H9 (cell line): ENCODE measurements around the gene C1orf21. TPM values are rescaled to one million over a fixed set of nuclear protein-coding genes. Genes with fewer than 3 reads are reported as not detected.

Source experiments
- DNase-seq: peaks from one replicate; pipeline ENCODE4 v3.0.0-alpha.2; 2017
- H2AFZ ChIP-seq: one replicate; pipeline ENCODE4 v1.6.1; 2013; ENCODE audit warnings: mild to moderate bottlenecking, low read length, control low read depth, moderate library complexity
- H2AK5ac ChIP-seq: 2 replicates; pipeline ENCODE4 v1.6.1; 2013; ENCODE audit warnings: low read length, control low read depth, mixed read lengths; ENCODE audit not compliant: insufficient read length
- H2BK120ac ChIP-seq: one replicate; pipeline ENCODE4 v1.6.1; 2013; ENCODE audit warnings: low read depth, mild to moderate bottlenecking, low read length, control low read depth, inconsistent platforms; ENCODE audit not compliant: poor library complexity, severe bottlenecking
- H2BK12ac ChIP-seq: 2 replicates; pipeline ENCODE4 v1.6.1; 2013; ENCODE audit warnings: low read length, control low read depth, mixed read lengths, low read depth; ENCODE audit not compliant: insufficient read length
- H2BK15ac ChIP-seq: 2 replicates; pipeline ENCODE4 v1.6.1; 2013; ENCODE audit warnings: low read depth, low read length, control low read depth
- H2BK20ac ChIP-seq: one replicate; pipeline ENCODE4 v1.6.1; 2013; ENCODE audit warnings: low read depth, mild to moderate bottlenecking, low read length, control low read depth, inconsistent platforms; ENCODE audit not compliant: poor library complexity, severe bottlenecking
- H2BK5ac ChIP-seq: 2 replicates; pipeline ENCODE4 v1.6.1; 2013; ENCODE audit warnings: low read length, control low read depth, mixed read lengths; ENCODE audit not compliant: insufficient read length
- H3K14ac ChIP-seq: 2 replicates; pipeline ENCODE4 v1.6.1; 2013; ENCODE audit warnings: low read length, control low read depth; ENCODE audit not compliant: insufficient read depth
- H3K18ac ChIP-seq: 2 replicates; pipeline ENCODE4 v1.6.1; 2013; ENCODE audit warnings: low read depth, mild to moderate bottlenecking, mixed read lengths, low read length, control low read depth; ENCODE audit not compliant: insufficient read length
- H3K23ac ChIP-seq: 2 replicates; pipeline ENCODE4 v1.6.1; 2013; ENCODE audit warnings: low read length, control low read depth, mixed read lengths, low read depth; ENCODE audit not compliant: insufficient read length
- H3K23me2 ChIP-seq: 2 replicates; pipeline ENCODE4 v1.6.1; 2013; ENCODE audit warnings: low read depth, mild to moderate bottlenecking, mixed read lengths, low read length, control low read depth; ENCODE audit not compliant: insufficient read length, poor library complexity, severe bottlenecking
- H3K27ac ChIP-seq: 2 replicates; pipeline ENCODE4 v1.5.1; 2013; ENCODE audit warnings: low read length, control low read depth, mixed read lengths, low read depth; ENCODE audit not compliant: insufficient read length
- H3K27me3 ChIP-seq: 2 replicates; pipeline ENCODE4 v1.6.1; 2013; ENCODE audit warnings: low read length, control low read depth, inconsistent platforms; ENCODE audit not compliant: insufficient read depth
- H3K4ac ChIP-seq: 2 replicates; pipeline ENCODE4 v1.6.1; 2013; ENCODE audit warnings: low read depth, mild to moderate bottlenecking, control low read depth, inconsistent platforms, low read length, moderate library complexity
- H3K4me1 ChIP-seq: 2 replicates; pipeline ENCODE4 v1.6.1; 2013; ENCODE audit warnings: low read length, control low read depth, inconsistent platforms; ENCODE audit not compliant: insufficient read depth
- H3K4me2 ChIP-seq: 2 replicates; pipeline ENCODE4 v1.6.1; 2013; ENCODE audit warnings: low read length, control low read depth, mixed read lengths; ENCODE audit not compliant: insufficient read length, insufficient read depth
- H3K56ac ChIP-seq: 2 replicates; pipeline ENCODE4 v1.6.1; 2013; ENCODE audit warnings: low read depth, mild to moderate bottlenecking, mixed read lengths, low read length, control low read depth; ENCODE audit not compliant: insufficient read length
- H3K79me1 ChIP-seq: 2 replicates; pipeline ENCODE4 v1.6.1; 2013; ENCODE audit warnings: low read depth, mild to moderate bottlenecking, moderate library complexity, low read length, control low read depth, inconsistent platforms; ENCODE audit not compliant: insufficient read depth, poor library complexity, severe bottlenecking
- H3K79me2 ChIP-seq: 2 replicates; pipeline ENCODE4 v1.6.1; 2013; ENCODE audit warnings: low read length, control low read depth, inconsistent platforms; ENCODE audit not compliant: insufficient read depth
- H3K9ac ChIP-seq: 2 replicates; pipeline ENCODE4 v1.6.1; 2013; ENCODE audit warnings: low read length, control low read depth, mixed read lengths; ENCODE audit not compliant: insufficient read length; ENCODE audit errors: extremely low read depth
- H3K9me3 ChIP-seq: one replicate; pipeline ENCODE4 v1.6.1; 2013; ENCODE audit warnings: low read depth, low read length, inconsistent platforms; ENCODE audit not compliant: control insufficient read depth
- H3T11ph ChIP-seq: one replicate; pipeline ENCODE4 v1.6.1; 2013; ENCODE audit warnings: mild to moderate bottlenecking, low read length, control low read depth, inconsistent platforms
- H4K20me1 ChIP-seq: one replicate; pipeline ENCODE4 v1.6.1; 2013; ENCODE audit not compliant: control insufficient read depth, insufficient read length, insufficient read depth
- H4K5ac ChIP-seq: 2 replicates; pipeline ENCODE4 v1.6.1; 2013; ENCODE audit warnings: low read depth, mild to moderate bottlenecking, mixed read lengths, low read length, control low read depth; ENCODE audit not compliant: insufficient read length
- H4K8ac ChIP-seq: replicated peaks from 2 replicates; pipeline ENCODE4 v1.6.1; 2013; ENCODE audit warnings: low read length, control low read depth, mixed read lengths, low read depth; ENCODE audit not compliant: insufficient read length
- H4K91ac ChIP-seq: 2 replicates; pipeline ENCODE4 v1.6.1; 2013; ENCODE audit warnings: low read depth, mild to moderate bottlenecking, moderate library complexity, mixed read lengths, low read length, control low read depth; ENCODE audit not compliant: insufficient read length
- H3K27ac Mint-ChIP-seq, 3 experiments: 2 replicates in 2 of 3; 3 replicates in 1 of 3; pipeline ENCODE4 v1.8.0; 2020 to 2021; ENCODE audit warnings: mixed read lengths in 3 of 3, mild to moderate bottlenecking in 1 of 3, moderate library complexity in 1 of 3
- H3K27me3 Mint-ChIP-seq: 2 replicates; pipeline ENCODE4 v1.8.0; 2021; ENCODE audit warnings: low read depth, mild to moderate bottlenecking, moderate library complexity, mixed read lengths
- H3K36me3 Mint-ChIP-seq, 3 experiments: 2 replicates in 2 of 3; 3 replicates in 1 of 3; pipeline ENCODE4 v1.8.0; 2020 to 2021; ENCODE audit warnings: low read depth in 3 of 3, mixed read lengths in 3 of 3; ENCODE audit not compliant: insufficient read depth in 1 of 3
- H3K4me1 Mint-ChIP-seq, 2 experiments: 2 replicates each; pipeline ENCODE4 v1.8.0; 2020; ENCODE audit warnings: mixed read lengths in 2 of 2
- H3K4me3 Mint-ChIP-seq, 2 experiments: 2 replicates in 1 of 2; 3 replicates in 1 of 2; pipeline ENCODE4 v1.8.0; 2020 to 2021; ENCODE audit warnings: mild to moderate bottlenecking in 2 of 2, mixed read lengths in 2 of 2, moderate library complexity in 1 of 2
- H3K9me3 Mint-ChIP-seq, 2 experiments: 2 replicates in 1 of 2; 3 replicates in 1 of 2; pipeline ENCODE4 v1.8.0; 2020; ENCODE audit warnings: mild to moderate bottlenecking in 2 of 2, mixed read lengths in 2 of 2, moderate library complexity in 1 of 2
- total RNA-seq: library from RNA; stranded (reverse); gene quantifications from 2 replicates; pipeline ENCODE4 v1.2.1, GENCODE V29; 2021
- TF ChIP-seq, protein P1 (sequence below): fragments of 200-600 bp; sonication (generic); conservative IDR thresholded peaks from 3 replicates; pipeline ENCODE4 v1.8.0; 2021; ENCODE audit warnings: antibody characterized with exemption, mild to moderate bottlenecking

The C1orf21 gene
- total RNA-seq, 1 experiment from 2014 or later, result 36.0 TPM

DNA sequence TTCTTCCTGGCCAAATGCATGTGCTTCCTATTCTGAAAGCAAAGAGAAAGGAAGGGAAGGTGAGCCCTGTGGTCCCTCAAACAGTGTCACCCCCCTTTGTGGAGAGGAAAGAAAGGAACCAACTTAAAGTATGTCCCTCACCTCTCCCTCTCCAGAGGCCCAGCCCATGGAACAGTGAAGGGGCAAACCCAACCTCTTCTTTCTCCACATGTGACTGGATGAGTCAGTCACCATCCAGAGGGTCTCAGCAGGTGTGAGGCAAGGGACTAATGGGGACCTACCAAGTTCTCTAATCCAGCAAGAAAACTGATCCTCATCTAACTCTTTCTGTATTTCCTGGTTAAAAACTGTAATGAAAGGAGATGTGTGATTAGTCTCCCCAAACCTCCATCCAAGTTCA is 222.2 kb downstream of the C1orf21 start:
- no peaks in the 10 kb centered on the region for H3K9me3 ChIP-seq
- peak overlapping the region in 1 of 3 experiments; percentile 59; a peak in 1 of 7 replicates for H3K27ac Mint-ChIP-seq
- H3K79me1 ChIP-seq, result no peaks in the 10 kb centered on the region
- no peak for DNase-seq
- no peak overlapping the region for H3K18ac ChIP-seq
- TF ChIP-seq, protein P1, sequence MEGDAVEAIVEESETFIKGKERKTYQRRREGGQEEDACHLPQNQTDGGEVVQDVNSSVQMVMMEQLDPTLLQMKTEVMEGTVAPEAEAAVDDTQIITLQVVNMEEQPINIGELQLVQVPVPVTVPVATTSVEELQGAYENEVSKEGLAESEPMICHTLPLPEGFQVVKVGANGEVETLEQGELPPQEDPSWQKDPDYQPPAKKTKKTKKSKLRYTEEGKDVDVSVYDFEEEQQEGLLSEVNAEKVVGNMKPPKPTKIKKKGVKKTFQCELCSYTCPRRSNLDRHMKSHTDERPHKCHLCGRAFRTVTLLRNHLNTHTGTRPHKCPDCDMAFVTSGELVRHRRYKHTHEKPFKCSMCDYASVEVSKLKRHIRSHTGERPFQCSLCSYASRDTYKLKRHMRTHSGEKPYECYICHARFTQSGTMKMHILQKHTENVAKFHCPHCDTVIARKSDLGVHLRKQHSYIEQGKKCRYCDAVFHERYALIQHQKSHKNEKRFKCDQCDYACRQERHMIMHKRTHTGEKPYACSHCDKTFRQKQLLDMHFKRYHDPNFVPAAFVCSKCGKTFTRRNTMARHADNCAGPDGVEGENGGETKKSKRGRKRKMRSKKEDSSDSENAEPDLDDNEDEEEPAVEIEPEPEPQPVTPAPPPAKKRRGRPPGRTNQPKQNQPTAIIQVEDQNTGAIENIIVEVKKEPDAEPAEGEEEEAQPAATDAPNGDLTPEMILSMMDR, result no peak
- no peak overlapping the region for H3K23ac ChIP-seq
- H3K36me3 Mint-ChIP-seq, result peaks cover 0 to 6% (median 0%) of the 10 kb centered on the region in 3 experiments; a peak in 2 of 7 replicates
- no peak overlapping the region for H2BK5ac ChIP-seq
- H3K9me3 Mint-ChIP-seq, result no peaks in the 10 kb centered on the region; a peak in 1 of 5 replicates
- no peak overlapping the region for H2AFZ ChIP-seq
- H4K20me1 ChIP-seq, result no peaks in the 10 kb centered on the region
- H2BK20ac ChIP-seq, result no peak overlapping the region
- H3K4me1 ChIP-seq, result peaks cover 9% of the 10 kb centered on the region; the same call in 1 of the 2 replicates
- no peak overlapping the region for H2BK120ac ChIP-seq
- no peak overlapping the region; a peak in 1 of 5 replicates for H3K4me3 Mint-ChIP-seq
- H3K4me2 ChIP-seq, result no peak overlapping the region
- no peaks in the 10 kb centered on the region for H3K27me3 ChIP-seq
- H3K56ac ChIP-seq, result no peak overlapping the region
- H3K4ac ChIP-seq, result no peak overlapping the region
- no peaks in the 10 kb centered on the region for H3K27me3 Mint-ChIP-seq
- H3K14ac ChIP-seq, result no peak overlapping the region
- no peak overlapping the region for H3K27ac ChIP-seq
- peaks cover 16 to 24% of the 10 kb centered on the region in 2 experiments for H3K4me1 Mint-ChIP-seq
- no peaks in the 10 kb centered on the region for H3K79me2 ChIP-seq
- no peak overlapping the region for H3K9ac ChIP-seq
- no peak overlapping the region for H4K91ac ChIP-seq
- H2AK5ac ChIP-seq, result no peak overlapping the region
- H3T11ph ChIP-seq, result no peak overlapping the region
- H2BK12ac ChIP-seq, result no peak overlapping the region
- H3K23me2 ChIP-seq, result no peaks in the 10 kb centered on the region
- H2BK15ac ChIP-seq, result no peak overlapping the region
- no peak overlapping the region for H4K8ac ChIP-seq
- no peak overlapping the region for H4K5ac ChIP-seq
